PC-9 (cell line): ENCODE measurements around the gene COX4I1.

Experiments
- EZH2 ChIP-seq: fragments of 200-600 bp; sonication (generic); IDR thresholded peaks from 2 replicates; pipeline ENCODE4 v1.8.0; 2017; ENCODE audit warnings: antibody characterized with exemption, low read depth
- TF ChIP-seq, protein P1 (sequence below): fragments of 200-600 bp; sonication (generic); conservative IDR thresholded peaks from 2 replicates; pipeline ENCODE4 v1.6.1; 2017; ENCODE audit warnings: mixed run types, antibody characterized with exemption, mild to moderate bottlenecking, moderate library complexity

DNA sequence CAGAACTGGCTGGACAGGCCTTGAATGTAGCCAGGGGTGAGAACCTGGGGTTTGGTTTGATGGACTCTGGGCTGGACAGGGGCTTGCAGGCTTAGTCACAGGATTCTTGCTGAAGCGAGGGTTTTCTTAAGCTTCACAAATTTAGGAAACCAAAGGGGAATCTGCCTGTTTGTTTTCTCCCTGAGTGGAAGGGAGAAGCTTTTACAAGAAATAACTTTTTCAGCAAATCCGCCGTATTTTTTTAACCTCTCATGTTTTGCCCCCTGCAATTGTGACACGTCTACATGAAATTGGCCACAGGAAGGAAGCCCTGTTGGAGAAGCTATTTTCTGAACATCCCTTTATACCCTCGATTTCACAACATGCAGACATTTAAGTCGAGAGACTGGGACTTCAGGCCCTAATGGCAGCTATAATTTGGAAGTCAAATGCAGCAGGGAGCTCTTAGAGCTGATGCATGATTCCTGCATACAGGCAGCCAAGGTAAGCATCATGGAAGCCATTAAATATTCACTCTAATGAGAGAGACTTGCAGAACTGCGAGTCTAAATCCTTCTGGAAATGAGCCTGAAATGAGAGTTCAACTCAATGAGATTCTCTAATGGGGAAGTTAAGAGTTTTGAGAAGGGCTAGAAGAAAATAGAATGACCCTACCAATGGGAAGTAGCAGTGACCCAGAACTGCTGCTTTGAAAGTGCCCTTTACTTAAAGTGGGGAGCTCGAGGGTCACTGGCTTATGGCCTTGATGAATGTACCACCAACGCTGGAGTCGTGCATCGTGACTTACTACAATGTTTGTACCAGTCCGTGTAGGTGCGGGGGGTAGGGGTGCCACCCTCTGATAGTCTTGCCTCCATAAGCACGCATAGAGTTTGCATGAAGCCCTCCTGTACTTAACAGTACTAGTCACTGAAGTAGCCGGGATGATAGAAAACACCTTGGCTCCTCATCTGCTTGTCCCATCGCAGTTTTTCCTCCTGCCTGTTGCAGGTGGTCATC lies 54.4 kb downstream of the COX4I1 start:
- TF ChIP-seq, protein P1, sequence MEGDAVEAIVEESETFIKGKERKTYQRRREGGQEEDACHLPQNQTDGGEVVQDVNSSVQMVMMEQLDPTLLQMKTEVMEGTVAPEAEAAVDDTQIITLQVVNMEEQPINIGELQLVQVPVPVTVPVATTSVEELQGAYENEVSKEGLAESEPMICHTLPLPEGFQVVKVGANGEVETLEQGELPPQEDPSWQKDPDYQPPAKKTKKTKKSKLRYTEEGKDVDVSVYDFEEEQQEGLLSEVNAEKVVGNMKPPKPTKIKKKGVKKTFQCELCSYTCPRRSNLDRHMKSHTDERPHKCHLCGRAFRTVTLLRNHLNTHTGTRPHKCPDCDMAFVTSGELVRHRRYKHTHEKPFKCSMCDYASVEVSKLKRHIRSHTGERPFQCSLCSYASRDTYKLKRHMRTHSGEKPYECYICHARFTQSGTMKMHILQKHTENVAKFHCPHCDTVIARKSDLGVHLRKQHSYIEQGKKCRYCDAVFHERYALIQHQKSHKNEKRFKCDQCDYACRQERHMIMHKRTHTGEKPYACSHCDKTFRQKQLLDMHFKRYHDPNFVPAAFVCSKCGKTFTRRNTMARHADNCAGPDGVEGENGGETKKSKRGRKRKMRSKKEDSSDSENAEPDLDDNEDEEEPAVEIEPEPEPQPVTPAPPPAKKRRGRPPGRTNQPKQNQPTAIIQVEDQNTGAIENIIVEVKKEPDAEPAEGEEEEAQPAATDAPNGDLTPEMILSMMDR = no peak
- no peak for TF ChIP-seq EZH2
